HepG2 (cell line): ENCODE results near the gene EFNA3. TPM values are rescaled to one million over a fixed set of nuclear protein-coding genes. Genes with fewer than 3 reads are reported as not detected.
A peak's percentile ranks its signal among the peaks of the same experiment; 100 is the strongest.

Experiments used
- CAMTA2 ChIP-seq: sonication (generic); formaldehyde crosslinking; IDR thresholded peaks from 2 replicates; pipeline ENCODE4 v1.4.0; 2020; ENCODE audit warnings: mild to moderate bottlenecking, missing genetic modification reagents, borderline replicate concordance
- CHCHD3 ChIP-seq: sonication (generic); formaldehyde crosslinking; IDR thresholded peaks from 2 replicates; pipeline ENCODE4 v1.8.0; 2022; ENCODE audit warnings: mild to moderate bottlenecking, missing genetic modification reagents, moderate library complexity
- GZF1 ChIP-seq: sonication (generic); formaldehyde crosslinking; IDR thresholded peaks from 2 replicates; pipeline ENCODE4 v1.5.1; 2020; ENCODE audit warnings: mild to moderate bottlenecking, missing genetic modification reagents
- KDM4B ChIP-seq: sonication (generic); formaldehyde crosslinking; IDR thresholded peaks from 2 replicates; pipeline ENCODE4 v1.4.0; 2020; ENCODE audit warnings: missing genetic modification reagents
- MBNL3 ChIP-seq: fragments of 250-450 bp; sonication (Bioruptor Pico); conservative IDR thresholded peaks from 2 replicates; pipeline ENCODE4 v1.8.0; 2022; ENCODE audit warnings: mild to moderate bottlenecking, inconsistent platforms
- SKI ChIP-seq: fragments of 450-650 bp; IDR thresholded peaks from one replicate; pipeline ENCODE4 v1.6.1; 2018; ENCODE audit warnings: mild to moderate bottlenecking; ENCODE audit not compliant: partially characterized antibody
- TRIM24 ChIP-seq: sonication (generic); formaldehyde crosslinking; IDR thresholded peaks from 2 replicates; pipeline ENCODE4 v1.8.0; 2022; ENCODE audit warnings: mild to moderate bottlenecking, missing genetic modification reagents
- ZFP36L1 ChIP-seq: sonication (generic); formaldehyde crosslinking; IDR thresholded peaks from 2 replicates; pipeline ENCODE4 v1.8.0; 2022; ENCODE audit warnings: mild to moderate bottlenecking, missing genetic modification reagents, moderate library complexity
- ZNF329 ChIP-seq: sonication (generic); formaldehyde crosslinking; IDR thresholded peaks from 2 replicates; pipeline ENCODE4 v1.9.0; 2021; ENCODE audit warnings: low read depth, mild to moderate bottlenecking, missing genetic modification reagents
- ZNF510 ChIP-seq: sonication (generic); formaldehyde crosslinking; IDR thresholded peaks from 2 replicates; pipeline ENCODE4 v1.4.0; 2020; ENCODE audit warnings: low read depth, mild to moderate bottlenecking, missing genetic modification reagents
- ZNF619 ChIP-seq: sonication (generic); formaldehyde crosslinking; IDR thresholded peaks from 2 replicates; pipeline ENCODE4 v1.4.0; 2020; ENCODE audit warnings: mild to moderate bottlenecking, missing genetic modification reagents
- ZNF737 ChIP-seq: sonication (generic); formaldehyde crosslinking; IDR thresholded peaks from 2 replicates; pipeline ENCODE4 v1.5.0; 2020; ENCODE audit warnings: missing genetic modification reagents, mild to moderate bottlenecking, borderline replicate concordance
- polyA plus RNA-seq, 8 experiments: library from polyadenylated mRNA; depleted of rRNA in 3 of 8; stranded (reverse) in 7 of 8; unstranded in 1 of 8; fragments of >200 nt; fragmentation: Illumina TruSeq in 4 of 8; extraction: Trizol in 4 of 8; gene quantifications; 2 replicates each; pipeline versions ENCODE4 v1.2.1 to v1.2.3, GENCODE V29; 2011 to 2016; ENCODE audit warnings: low read depth in 4 of 8, missing spikeins in 1 of 8, mixed read lengths in 1 of 8; ENCODE audit not compliant: insufficient read depth in 1 of 8
- total RNA-seq, 5 experiments: library from RNA; depleted of rRNA; stranded (reverse); fragments of >200 nt; fragmentation: Illumina TruSeq; extraction: Trizol; gene quantifications; 2 replicates each; pipeline ENCODE4 v1.2.3, GENCODE V29; 2016; ENCODE audit warnings: low read depth in 1 of 5
- TF ChIP-seq, protein P1 (sequence below): sonication (generic); formaldehyde crosslinking; IDR thresholded peaks from 2 replicates; pipeline ENCODE4 v1.8.1; 2023; ENCODE audit warnings: mild to moderate bottlenecking, moderate library complexity, missing genetic modification reagents
- TF ChIP-seq, protein P2 (sequence below): sonication (generic); formaldehyde crosslinking; IDR thresholded peaks from 2 replicates; pipeline ENCODE4 v1.4.0; 2020; ENCODE audit warnings: low read depth, mild to moderate bottlenecking, missing genetic modification reagents
- TF ChIP-seq, protein P3 (sequence below): sonication (generic); formaldehyde crosslinking; IDR thresholded peaks from 2 replicates; pipeline ENCODE4 v1.8.1; 2023; ENCODE audit warnings: mild to moderate bottlenecking, missing genetic modification reagents, borderline replicate concordance
- TF ChIP-seq, protein P4 (sequence below): sonication (generic); formaldehyde crosslinking; IDR thresholded peaks from 2 replicates; pipeline ENCODE4 v1.5.0; 2020; ENCODE audit warnings: missing genetic modification reagents
- TF ChIP-seq, protein P5 (sequence below): IDR thresholded peaks from 2 replicates; pipeline ENCODE4 v1.6.1; 2016; ENCODE audit warnings: low read depth
- TF ChIP-seq, protein P6 (sequence below): sonication (generic); formaldehyde crosslinking; conservative IDR thresholded peaks from 2 replicates; pipeline ENCODE4 v1.4.0; 2020; ENCODE audit warnings: missing genetic modification reagents
- TF ChIP-seq, protein P7 (sequence below): sonication (generic); formaldehyde crosslinking; IDR thresholded peaks from 2 replicates; pipeline ENCODE4 v1.5.1; 2020; ENCODE audit warnings: missing genetic modification reagents, mild to moderate bottlenecking, borderline replicate concordance

The EFNA3 gene
- total and polyA plus RNA-seq, 2 of the 13 experiments (the other 11 are each of a cell fraction or from before 2014, with no cell fraction given) = 1.0 to 5.7 TPM

DNA sequence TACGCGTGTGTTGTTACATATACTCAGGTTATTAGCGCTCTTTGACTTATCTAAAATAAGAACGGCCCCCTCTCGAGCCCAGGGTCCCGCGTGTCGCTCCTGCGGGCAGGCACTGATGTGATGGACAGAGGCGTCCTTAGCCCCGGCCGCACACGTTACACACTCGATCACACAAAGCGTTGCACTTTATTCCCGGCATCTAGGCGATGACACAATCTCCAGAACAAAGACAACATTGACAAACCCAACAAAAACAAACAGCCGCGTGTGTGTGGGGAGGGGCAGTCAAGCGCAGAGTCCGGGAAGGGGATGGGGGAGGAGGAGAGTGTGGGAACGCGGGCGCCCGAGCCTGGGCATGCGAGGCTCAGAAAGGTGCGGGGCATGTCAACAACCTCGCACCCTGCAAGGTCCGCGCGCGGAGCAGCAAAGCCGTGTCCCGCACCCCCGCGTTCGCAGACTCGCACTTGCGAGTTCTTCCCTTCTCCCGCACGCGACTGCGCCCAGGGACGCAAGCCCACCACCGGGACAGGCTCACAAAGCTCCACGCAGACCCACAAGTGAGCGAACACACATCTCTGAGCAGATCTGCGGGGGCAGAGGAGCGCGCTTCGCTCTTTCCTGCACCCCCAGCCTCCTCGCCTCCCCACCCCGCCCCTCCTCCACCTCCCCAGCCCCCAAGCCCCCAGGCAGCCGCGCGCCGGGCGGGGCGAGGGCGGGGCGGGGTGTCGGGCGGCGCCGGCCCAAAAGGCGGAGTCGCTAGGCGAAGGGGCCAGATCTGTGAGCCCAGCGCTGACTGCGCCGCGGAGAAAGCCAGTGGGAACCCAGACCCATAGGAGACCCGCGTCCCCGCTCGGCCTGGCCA is 48.7 kb downstream of the EFNA3 start, which contains the start of gene EFNA1 (continued):
- TF ChIP-seq, protein P1, sequence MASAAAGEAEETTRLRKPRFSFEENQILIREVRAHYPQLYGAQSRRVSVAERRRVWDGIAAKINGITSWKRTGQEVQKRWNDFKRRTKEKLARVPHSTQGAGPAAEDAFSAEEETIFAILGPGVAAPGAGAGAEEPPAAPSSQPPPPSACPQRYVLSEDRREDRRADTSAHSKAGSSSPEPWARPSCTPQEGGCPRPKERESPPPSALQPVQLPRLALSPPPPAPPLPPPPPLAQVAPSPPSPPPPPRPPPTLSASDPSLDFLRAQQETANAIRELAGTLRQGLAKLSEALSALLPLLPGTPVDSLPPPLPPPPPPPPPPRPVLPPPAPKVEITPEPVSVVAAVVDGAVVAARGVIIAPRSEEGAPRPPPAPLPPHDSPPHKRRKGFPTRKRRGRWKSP (CRISPR knock-in tag) = peak; percentile 93
- TF ChIP-seq ZFP36L1 (CRISPR knock-in tag) (peak; percentile 38), CHCHD3 (CRISPR knock-in tag) (no peak), ZNF619 (CRISPR knock-in tag) (no peak; the same call in 1 of the 2 replicates), ZNF737 (CRISPR knock-in tag) (no peak), ZNF329 (0 out of 2 replicates have a peak, but pooled peaks have one; percentile 45), CAMTA2 (CRISPR knock-in tag) (no peak), KDM4B (CRISPR knock-in tag) (peak; percentile 84; the same call in 1 of the 2 replicates), MBNL3 (no peak), TRIM24 (no peak), SKI (peak; percentile 63), ZNF510 (peak; percentile 76; the same call in 1 of the 2 replicates), GZF1 (peak; percentile 4; the same call in 1 of the 2 replicates)
- TF ChIP-seq, protein P2, sequence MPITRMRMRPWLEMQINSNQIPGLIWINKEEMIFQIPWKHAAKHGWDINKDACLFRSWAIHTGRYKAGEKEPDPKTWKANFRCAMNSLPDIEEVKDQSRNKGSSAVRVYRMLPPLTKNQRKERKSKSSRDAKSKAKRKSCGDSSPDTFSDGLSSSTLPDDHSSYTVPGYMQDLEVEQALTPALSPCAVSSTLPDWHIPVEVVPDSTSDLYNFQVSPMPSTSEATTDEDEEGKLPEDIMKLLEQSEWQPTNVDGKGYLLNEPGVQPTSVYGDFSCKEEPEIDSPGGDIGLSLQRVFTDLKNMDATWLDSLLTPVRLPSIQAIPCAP (CRISPR knock-in tag) = no peak; the same call in 1 of the 2 replicates
- TF ChIP-seq, protein P3, sequence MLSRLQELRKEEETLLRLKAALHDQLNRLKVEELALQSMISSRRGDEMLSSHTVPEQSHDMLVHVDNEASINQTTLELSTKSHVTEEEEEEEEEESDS (CRISPR knock-in tag) = peak; percentile 79; the same call in 1 of the 2 replicates
- TF ChIP-seq, protein P4, sequence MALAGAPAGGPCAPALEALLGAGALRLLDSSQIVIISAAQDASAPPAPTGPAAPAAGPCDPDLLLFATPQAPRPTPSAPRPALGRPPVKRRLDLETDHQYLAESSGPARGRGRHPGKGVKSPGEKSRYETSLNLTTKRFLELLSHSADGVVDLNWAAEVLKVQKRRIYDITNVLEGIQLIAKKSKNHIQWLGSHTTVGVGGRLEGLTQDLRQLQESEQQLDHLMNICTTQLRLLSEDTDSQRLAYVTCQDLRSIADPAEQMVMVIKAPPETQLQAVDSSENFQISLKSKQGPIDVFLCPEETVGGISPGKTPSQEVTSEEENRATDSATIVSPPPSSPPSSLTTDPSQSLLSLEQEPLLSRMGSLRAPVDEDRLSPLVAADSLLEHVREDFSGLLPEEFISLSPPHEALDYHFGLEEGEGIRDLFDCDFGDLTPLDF (CRISPR knock-in tag) = 0 out of 2 replicates have a peak, but pooled peaks have one; percentile 26
- TF ChIP-seq, protein P5, sequence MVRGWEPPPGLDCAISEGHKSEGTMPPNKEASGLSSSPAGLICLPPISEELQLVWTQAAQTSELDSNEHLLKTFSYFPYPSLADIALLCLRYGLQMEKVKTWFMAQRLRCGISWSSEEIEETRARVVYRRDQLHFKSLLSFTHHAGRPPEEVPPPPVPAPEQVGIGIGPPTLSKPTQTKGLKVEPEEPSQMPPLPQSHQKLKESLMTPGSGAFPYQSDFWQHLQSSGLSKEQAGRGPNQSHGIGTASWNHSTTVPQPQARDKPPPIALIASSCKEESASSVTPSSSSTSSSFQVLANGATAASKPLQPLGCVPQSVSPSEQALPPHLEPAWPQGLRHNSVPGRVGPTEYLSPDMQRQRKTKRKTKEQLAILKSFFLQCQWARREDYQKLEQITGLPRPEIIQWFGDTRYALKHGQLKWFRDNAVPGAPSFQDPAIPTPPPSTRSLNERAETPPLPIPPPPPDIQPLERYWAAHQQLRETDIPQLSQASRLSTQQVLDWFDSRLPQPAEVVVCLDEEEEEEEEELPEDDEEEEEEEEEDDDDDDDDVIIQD (CRISPR knock-in tag) = peak; percentile 74; the same call in 1 of the 2 replicates
- TF ChIP-seq, protein P6, sequence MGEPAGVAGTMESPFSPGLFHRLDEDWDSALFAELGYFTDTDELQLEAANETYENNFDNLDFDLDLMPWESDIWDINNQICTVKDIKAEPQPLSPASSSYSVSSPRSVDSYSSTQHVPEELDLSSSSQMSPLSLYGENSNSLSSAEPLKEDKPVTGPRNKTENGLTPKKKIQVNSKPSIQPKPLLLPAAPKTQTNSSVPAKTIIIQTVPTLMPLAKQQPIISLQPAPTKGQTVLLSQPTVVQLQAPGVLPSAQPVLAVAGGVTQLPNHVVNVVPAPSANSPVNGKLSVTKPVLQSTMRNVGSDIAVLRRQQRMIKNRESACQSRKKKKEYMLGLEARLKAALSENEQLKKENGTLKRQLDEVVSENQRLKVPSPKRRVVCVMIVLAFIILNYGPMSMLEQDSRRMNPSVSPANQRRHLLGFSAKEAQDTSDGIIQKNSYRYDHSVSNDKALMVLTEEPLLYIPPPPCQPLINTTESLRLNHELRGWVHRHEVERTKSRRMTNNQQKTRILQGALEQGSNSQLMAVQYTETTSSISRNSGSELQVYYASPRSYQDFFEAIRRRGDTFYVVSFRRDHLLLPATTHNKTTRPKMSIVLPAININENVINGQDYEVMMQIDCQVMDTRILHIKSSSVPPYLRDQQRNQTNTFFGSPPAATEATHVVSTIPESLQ = no peak
- TF ChIP-seq, protein P7, sequence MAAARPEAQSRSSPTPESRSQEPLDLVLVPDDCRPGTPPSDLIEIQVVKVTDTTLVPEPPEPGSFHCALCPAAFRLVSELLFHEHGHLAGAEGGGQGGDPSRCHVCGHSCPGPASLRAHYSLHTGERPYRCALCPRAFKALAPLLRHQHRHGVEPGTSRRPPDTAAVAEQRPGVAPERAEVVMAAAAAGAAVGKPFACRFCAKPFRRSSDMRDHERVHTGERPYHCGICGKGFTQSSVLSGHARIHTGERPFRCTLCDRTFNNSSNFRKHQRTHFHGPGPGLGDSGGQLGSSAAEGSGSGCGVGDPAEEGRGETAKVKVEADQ (CRISPR knock-in tag) = no peak
